Measurements from ENCODE around the gene ANGPTL7. TPM values are rescaled to one million over a fixed set of nuclear protein-coding genes. Genes with fewer than 3 reads are reported as not detected.
"Not testable (repeated sequence)": the region's sequence is repeated elsewhere in the genome, so short reads cannot be mapped to it uniquely, and the experiment has no call there.

ANGPTL7 gene
- total RNA-seq, 5 donors from 2014 or later (not counting 1 experiment from before 2014, with no cell fraction given), result not detected

GRCh38 chr1:11166744-11167143 is 22.4 kb upstream of the ANGPTL7 start:
- CTCF ChIA-PET; ATAC-seq (replicated peaks in 1 of 4); H3K36me3 ChIP-seq (ENCODE audit: control insufficient read depth in 2 of 2, extremely low read depth in 1 of 2, insufficient read depth in 1 of 2, low read length in 1 of 2); H3K27ac Mint-ChIP-seq; POLR2A ChIA-PET; H3K4me3 ChIP-seq (ENCODE audit: control insufficient read depth in 1 of 2, extremely low read depth in 1 of 2, low read length in 1 of 2); H3K4me1 Mint-ChIP-seq; H3K4me1 ChIP-seq (ENCODE audit: control insufficient read depth in 1 of 2, extremely low read depth in 1 of 2, insufficient read depth in 2 of 2, low read length in 2 of 2); H3K27ac ChIP-seq (ENCODE audit: low read length); H3K27me3 ChIP-seq (replicated peaks in 1 of 2; ENCODE audit: control insufficient read depth in 2 of 2, extremely low read depth in 1 of 2, insufficient read depth in 2 of 2, low read length in 1 of 2); DNase-seq; H3K9me3 Mint-ChIP-seq; H3K4me3 Mint-ChIP-seq; H3K27me3 Mint-ChIP-seq; H3K9me3 ChIP-seq: not testable (repeated sequence)
- 100% methylated on average over 1 of the region's 5 CpGs for WGBS (ENCODE audit: insufficient coverage)
- H3K36me3 Mint-ChIP-seq, result peaks cover 54% of the 10 kb centered on the region

- Mint-ChIP-seq H3K27me3 (no peaks in the 10 kb centered on the region), H3K4me1 (peaks cover 0 to 1% (median 0%) of the 10 kb centered on the region in 3 donors), H3K27ac (no peak overlapping the region), H3K36me3 (peaks cover 38% of the 10 kb centered on the region), H3K4me3 (no peak overlapping the region), H3K9me3 (no peaks in the 10 kb centered on the region)
- H3K36me3 ChIP-seq (ENCODE audit: control insufficient read depth in 2 of 2, extremely low read depth in 1 of 2, insufficient read depth in 1 of 2, low read length in 1 of 2), result peaks cover 5 to 7% of the 10 kb centered on the region in 2 donors
- ChIA-PET CTCF (interaction anchor here in 1 of 2 donors (0.6 kb wide), 1 partner anchor 74 kb away, joined by 8 read pairs; no protein-coding TSS in a partner anchor), POLR2A (interaction anchor here in 1 of 2 donors (0.7 kb wide), 1 partner anchor 15 kb away, joined by 6 read pairs; no protein-coding TSS in a partner anchor)
- no peaks in the 10 kb centered on the region for H3K27me3 ChIP-seq (replicated peaks in 1 of 2; ENCODE audit: control insufficient read depth in 2 of 2, extremely low read depth in 1 of 2, insufficient read depth in 2 of 2, low read length in 1 of 2)
- no peak for DNase-seq
- no CpG with 5 or more reads among the region's 1 CpG for WGBS (ENCODE audit: insufficient coverage)
- H3K9me3 ChIP-seq, result no peaks in the 10 kb centered on the region
- no peak overlapping the region for H3K27ac ChIP-seq (ENCODE audit: low read length)
- no peak overlapping the region for H3K4me3 ChIP-seq (ENCODE audit: control insufficient read depth in 1 of 2, extremely low read depth in 1 of 2, low read length in 1 of 2)
- no peaks in the 10 kb centered on the region for H3K4me1 ChIP-seq (ENCODE audit: control insufficient read depth in 1 of 2, extremely low read depth in 1 of 2, insufficient read depth in 2 of 2, low read length in 2 of 2)
- no peak for ATAC-seq (replicated peaks in 1 of 4)
These were observed 20.4 kb upstream of the ANGPTL7 start for GRCh38 chr1:11168731-11169130.

- Mint-ChIP-seq H3K9me3 (no peaks in the 10 kb centered on the region), H3K27ac (no peak overlapping the region), H3K36me3 (peaks cover 38% of the 10 kb centered on the region), H3K4me3 (no peak overlapping the region), H3K27me3 (no peaks in the 10 kb centered on the region), H3K4me1 (no peaks in the 10 kb centered on the region)
- ATAC-seq (replicated peaks in 1 of 4) (no peak), DNase-seq (no peak)
- H3K36me3 ChIP-seq (ENCODE audit: control insufficient read depth in 2 of 2, extremely low read depth in 1 of 2, insufficient read depth in 1 of 2, low read length in 1 of 2), result peaks cover 5 to 7% of the 10 kb centered on the region in 2 donors
- H3K4me3 ChIP-seq (ENCODE audit: control insufficient read depth in 1 of 2, extremely low read depth in 1 of 2, low read length in 1 of 2), result no peak overlapping the region
- WGBS (ENCODE audit: insufficient coverage), result no CpG with 5 or more reads among the region's 3 CpGs
- H3K27ac ChIP-seq (ENCODE audit: low read length), result no peak overlapping the region
- no peaks in the 10 kb centered on the region for H3K9me3 ChIP-seq
- ChIA-PET POLR2A (no interaction called here), CTCF (interaction anchor here in 1 of 2 donors (0.6 kb wide), 1 partner anchor 74 kb away, joined by 8 read pairs; no protein-coding TSS in a partner anchor)
- no peaks in the 10 kb centered on the region for H3K4me1 ChIP-seq (ENCODE audit: control insufficient read depth in 1 of 2, extremely low read depth in 1 of 2, insufficient read depth in 2 of 2, low read length in 2 of 2)
- no peaks in the 10 kb centered on the region for H3K27me3 ChIP-seq (replicated peaks in 1 of 2; ENCODE audit: control insufficient read depth in 2 of 2, extremely low read depth in 1 of 2, insufficient read depth in 2 of 2, low read length in 1 of 2)
These were observed 20.0 kb upstream of the ANGPTL7 start for GRCh38 chr1:11169202-11169601.

GRCh38 chr1:11170102-11170501 is 19.1 kb upstream of the ANGPTL7 start:
- Histone ChIP-seq H3K27ac (ENCODE audit: low read length) (no peak overlapping the region), H3K4me1 (ENCODE audit: control insufficient read depth in 1 of 2, extremely low read depth in 1 of 2, insufficient read depth in 2 of 2, low read length in 2 of 2) (no peaks in the 10 kb centered on the region), H3K9me3 (no peaks in the 10 kb centered on the region), H3K36me3 (ENCODE audit: control insufficient read depth in 2 of 2, extremely low read depth in 1 of 2, insufficient read depth in 1 of 2, low read length in 1 of 2) (peaks cover 6 to 7% of the 10 kb centered on the region in 2 donors), H3K27me3 (replicated peaks in 1 of 2; ENCODE audit: control insufficient read depth in 2 of 2, extremely low read depth in 1 of 2, insufficient read depth in 2 of 2, low read length in 1 of 2) (no peaks in the 10 kb centered on the region), H3K4me3 (ENCODE audit: control insufficient read depth in 1 of 2, extremely low read depth in 1 of 2, low read length in 1 of 2) (no peak overlapping the region)
- H3K9me3 Mint-ChIP-seq, result no peaks in the 10 kb centered on the region
- DNase-seq (no peak), ATAC-seq (replicated peaks in 1 of 4) (no peak)
- CTCF ChIA-PET, result no interaction called here
- POLR2A ChIA-PET, result no interaction called here
- no peak overlapping the region for H3K4me3 Mint-ChIP-seq
- no peaks in the 10 kb centered on the region for H3K4me1 Mint-ChIP-seq
- H3K36me3 Mint-ChIP-seq, result peaks cover 29% of the 10 kb centered on the region
- H3K27me3 Mint-ChIP-seq, result no peaks in the 10 kb centered on the region
- no CpG with 5 or more reads among the region's 2 CpGs for WGBS (ENCODE audit: insufficient coverage)
- no peak overlapping the region for H3K27ac Mint-ChIP-seq

GRCh38 chr1:11174261-11174942 is 14.8 kb upstream of the ANGPTL7 start:
- Histone ChIP-seq H3K4me1 (ENCODE audit: control insufficient read depth in 1 of 2, extremely low read depth in 1 of 2, insufficient read depth in 2 of 2, low read length in 2 of 2) (no peaks in the 10 kb centered on the region), H3K27me3 (replicated peaks in 1 of 2; ENCODE audit: control insufficient read depth in 2 of 2, extremely low read depth in 1 of 2, insufficient read depth in 2 of 2, low read length in 1 of 2) (no peaks in the 10 kb centered on the region), H3K9me3 (no peaks in the 10 kb centered on the region), H3K36me3 (ENCODE audit: control insufficient read depth in 2 of 2, extremely low read depth in 1 of 2, insufficient read depth in 1 of 2, low read length in 1 of 2) (peaks cover 9 to 23% of the 10 kb centered on the region in 2 donors), H3K27ac (ENCODE audit: low read length) (no peak overlapping the region), H3K4me3 (ENCODE audit: control insufficient read depth in 1 of 2, extremely low read depth in 1 of 2, low read length in 1 of 2) (no peak overlapping the region)
- no peak for ATAC-seq (replicated peaks in 1 of 4)
- Mint-ChIP-seq H3K4me1 (no peaks in the 10 kb centered on the region), H3K4me3 (no peak overlapping the region), H3K27ac (no peak overlapping the region), H3K9me3 (no peaks in the 10 kb centered on the region), H3K36me3 (peaks cover 20% of the 10 kb centered on the region), H3K27me3 (no peaks in the 10 kb centered on the region)
- DNase-seq, result no peak
- ChIA-PET CTCF (no interaction called here), POLR2A (no interaction called here)
- 100% methylated on average over 2 of the region's 7 CpGs for WGBS (ENCODE audit: insufficient coverage)

GRCh38 chr1:11175461-11175860 is 13.7 kb upstream of the ANGPTL7 start:
- no peaks in the 10 kb centered on the region for H3K9me3 ChIP-seq
- ATAC-seq (replicated peaks in 1 of 4), result no peak
- DNase-seq, result no peak
- H3K4me1 ChIP-seq (ENCODE audit: control insufficient read depth in 1 of 2, extremely low read depth in 1 of 2, insufficient read depth in 2 of 2, low read length in 2 of 2), result no peaks in the 10 kb centered on the region
- Mint-ChIP-seq H3K27ac (no peak overlapping the region), H3K9me3 (no peaks in the 10 kb centered on the region), H3K27me3 (no peaks in the 10 kb centered on the region), H3K36me3 (peaks cover 21% of the 10 kb centered on the region), H3K4me3 (no peak overlapping the region), H3K4me1 (no peaks in the 10 kb centered on the region)
- H3K27me3 ChIP-seq (replicated peaks in 1 of 2; ENCODE audit: control insufficient read depth in 2 of 2, extremely low read depth in 1 of 2, insufficient read depth in 2 of 2, low read length in 1 of 2), result no peaks in the 10 kb centered on the region
- ChIA-PET CTCF (no interaction called here), POLR2A (interaction anchor here in 1 of 2 donors (0.7 kb wide), 1 partner anchor 1231 kb away, joined by 6 read pairs; no protein-coding TSS in a partner anchor)
- no peak overlapping the region for H3K4me3 ChIP-seq (ENCODE audit: control insufficient read depth in 1 of 2, extremely low read depth in 1 of 2, low read length in 1 of 2)
- H3K36me3 ChIP-seq (ENCODE audit: control insufficient read depth in 2 of 2, extremely low read depth in 1 of 2, insufficient read depth in 1 of 2, low read length in 1 of 2), result peaks cover 6 to 28% of the 10 kb centered on the region in 2 donors
- H3K27ac ChIP-seq (ENCODE audit: low read length), result no peak overlapping the region
- WGBS (ENCODE audit: insufficient coverage), result 86% methylated on average over 3 of the region's 10 CpGs
